GM18502 (cell line): Measurements from ENCODE around the gene GARIN6.
"Not testable (repeated sequence)": the region's sequence is repeated elsewhere in the genome, so short reads cannot be mapped to it uniquely, and the experiment has no call there.

Experiments
- ATAC-seq: cut with Tn5 transposase; IDR thresholded peaks from one replicate; pipeline ENCODE4 v1.9.1; 2021; ENCODE audit warnings: mild to moderate bottlenecking; ENCODE audit not compliant: unreplicated experiment, poor library complexity

Gene GARIN6

GRCh38 chr12:99647453-99647852, at the start of gene GARIN6:
TSS of gene GARIN6 (plus strand) at chr12:99647753. CDS start at chr12:99648175, 422 bp downstream.
- no peak for ATAC-seq

GRCh38 chr12:99598785-99599184, 48.8 kb upstream of the GARIN6 start:
- ATAC-seq, result no peak

- peak; percentile 80 for ATAC-seq
Measured at GRCh38 chr12:99600388-99600787, 47.2 kb upstream of the GARIN6 start.

- no peak for ATAC-seq
Measured at GRCh38 chr12:99609455-99610181, 37.9 kb upstream of the GARIN6 start.

GRCh38 chr12:99611117-99611516, 36.4 kb upstream of the GARIN6 start:
- no peak for ATAC-seq

- ATAC-seq, result no peak
Measured at GRCh38 chr12:99611599-99611998, 36.0 kb upstream of the GARIN6 start.

- no peak for ATAC-seq
Measured at GRCh38 chr12:99618657-99619056, 28.9 kb upstream of the GARIN6 start.

- ATAC-seq, result peak; percentile 99
Measured at GRCh38 chr12:99619389-99620158, 28.0 kb upstream of the GARIN6 start.

GRCh38 chr12:99620159-99620479, 27.4 kb upstream of the GARIN6 start:
- ATAC-seq, result no peak

- not testable (repeated sequence) for ATAC-seq
Measured at GRCh38 chr12:99624591-99624990, 23.0 kb upstream of the GARIN6 start.

GRCh38 chr12:99627459-99627858, 20.1 kb upstream of the GARIN6 start:
- no peak for ATAC-seq

GRCh38 chr12:99644629-99645028, 2.9 kb upstream of the GARIN6 start:
- ATAC-seq, result no peak

- ATAC-seq, result no peak
Measured at GRCh38 chr12:99648183-99648582, 630 bp downstream of the GARIN6 start.

- no peak for ATAC-seq
Measured at GRCh38 chr12:99649551-99649950, 2.0 kb downstream of the GARIN6 start.

GRCh38 chr12:99658671-99659349, 11.3 kb downstream of the GARIN6 start:
- no peak for ATAC-seq

- no peak for ATAC-seq
Measured at GRCh38 chr12:99670635-99671034, 23.1 kb downstream of the GARIN6 start.

- no peak for ATAC-seq
Measured at GRCh38 chr12:99680276-99680675, 32.7 kb downstream of the GARIN6 start.

GRCh38 chr12:99686142-99686541, 38.6 kb downstream of the GARIN6 start:
- ATAC-seq, result no peak

GRCh38 chr12:99695050-99695449, 47.5 kb downstream of the GARIN6 start:
- no peak for ATAC-seq
